ENCODE measurements around the gene C1orf174.
A peak's percentile ranks its signal among the peaks of the same experiment; 100 is the strongest.

C1orf174 gene

DNA sequence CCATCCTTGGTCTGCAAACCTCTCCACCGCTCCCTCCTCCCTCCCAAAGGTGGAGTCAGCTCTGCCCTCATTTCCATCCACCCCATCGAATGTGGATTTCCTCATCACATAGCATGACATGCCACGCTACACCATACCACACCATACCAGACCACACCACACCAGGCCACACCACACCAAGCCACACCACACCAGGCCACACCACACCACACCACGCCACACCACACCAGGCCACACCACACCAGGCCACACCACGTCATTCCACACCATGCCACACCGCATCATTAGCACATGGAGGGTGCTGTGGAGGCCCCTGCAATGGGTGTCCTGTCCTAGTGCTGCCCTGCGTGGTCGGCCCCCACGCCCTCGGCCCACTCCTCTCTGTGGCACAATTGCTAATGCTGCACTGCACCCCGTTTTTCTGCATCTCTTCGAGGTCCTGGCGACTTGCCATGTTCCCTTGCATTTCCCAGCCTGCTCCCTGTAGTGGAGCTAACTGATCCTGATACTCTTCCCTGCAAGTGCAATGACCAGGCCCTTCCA, 31.5 kb downstream of the C1orf174 start:
- DNase-seq (ENCODE audit: low read depth) = no peak

DNA sequence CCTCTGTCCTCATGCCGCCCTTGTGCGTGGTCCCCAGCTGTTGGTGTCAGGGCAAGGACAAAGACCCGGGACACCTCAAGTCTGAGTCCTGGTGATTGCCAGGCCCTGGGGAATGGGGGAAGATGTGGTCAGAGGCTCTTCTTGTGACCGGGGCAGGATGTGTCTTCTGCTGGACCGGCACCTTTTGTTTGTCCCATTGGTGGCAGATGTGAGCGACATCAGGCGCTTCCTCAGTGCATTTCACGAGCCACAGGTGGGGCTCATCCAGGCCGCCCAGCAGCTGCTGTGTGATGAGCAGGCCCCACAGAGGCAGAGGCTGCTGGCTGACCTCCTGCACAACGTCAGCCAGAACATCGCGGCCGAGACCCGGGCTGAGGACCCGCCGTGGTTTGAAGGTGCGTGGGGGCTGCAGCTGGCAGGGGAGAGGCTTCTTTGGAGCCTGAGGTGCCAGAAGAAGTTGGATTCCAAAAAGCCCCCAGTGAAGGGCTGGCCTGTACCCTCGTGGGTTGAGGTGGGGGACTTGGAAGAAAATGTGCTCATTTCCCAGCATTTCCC, 34.4 kb downstream of the C1orf174 start:
- no peak for DNase-seq (ENCODE audit: low read depth)

DNA sequence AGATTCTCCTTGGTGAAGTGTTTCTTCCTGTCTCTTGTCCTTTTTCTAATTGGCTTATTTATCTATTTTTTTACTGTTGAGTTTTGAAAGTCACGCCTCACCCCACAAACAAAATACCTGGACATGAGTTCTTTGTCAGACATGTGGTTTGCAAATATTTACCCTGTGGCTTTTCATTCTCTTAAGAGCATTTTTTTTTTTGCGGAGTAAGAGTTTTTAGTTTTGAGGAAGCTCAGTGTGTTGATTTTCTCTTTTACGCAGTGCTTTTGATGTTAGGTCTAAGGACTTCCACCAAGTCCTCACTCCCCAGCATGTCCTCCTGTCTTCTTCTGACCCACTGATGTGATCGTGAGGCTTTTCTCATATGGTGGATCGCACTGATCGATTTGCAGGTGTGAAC, 35.2 kb downstream of the C1orf174 start:
- no peak for DNase-seq (ENCODE audit: low read depth)

DNA sequence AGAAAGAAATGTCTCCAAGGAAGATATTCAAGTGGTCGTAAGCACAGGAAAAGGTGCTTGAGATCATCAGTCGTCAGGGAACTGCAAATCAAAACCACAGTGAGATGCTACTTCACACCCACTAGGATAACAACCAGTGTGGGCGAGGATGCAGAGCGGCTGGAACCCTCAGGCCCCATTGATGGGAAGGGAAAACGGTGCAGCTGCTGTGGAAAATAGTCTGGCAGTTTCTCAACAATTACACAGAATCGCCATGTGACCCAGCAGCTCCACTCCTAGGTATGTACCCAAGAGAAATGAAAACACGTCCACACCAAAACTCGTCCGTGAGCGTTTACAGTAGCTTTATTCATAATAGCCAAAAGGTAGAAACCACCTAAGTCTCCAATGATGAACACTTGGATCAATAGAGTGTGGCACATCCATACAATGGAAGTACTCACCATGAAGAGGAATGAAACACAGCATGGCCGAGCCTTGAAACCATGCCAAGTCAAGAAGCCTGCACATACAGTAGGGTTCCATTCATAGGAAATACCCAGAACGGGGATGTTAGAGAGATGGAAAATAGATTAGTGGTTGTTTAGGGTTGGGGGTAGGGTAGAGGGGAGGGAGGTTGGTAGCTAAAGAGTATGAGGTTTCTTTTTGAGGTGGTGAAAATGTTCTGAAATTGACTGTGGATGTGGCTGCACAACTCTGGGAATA, 36.7 kb downstream of the C1orf174 start:
- no peak for DNase-seq (ENCODE audit: low read depth)

DNA sequence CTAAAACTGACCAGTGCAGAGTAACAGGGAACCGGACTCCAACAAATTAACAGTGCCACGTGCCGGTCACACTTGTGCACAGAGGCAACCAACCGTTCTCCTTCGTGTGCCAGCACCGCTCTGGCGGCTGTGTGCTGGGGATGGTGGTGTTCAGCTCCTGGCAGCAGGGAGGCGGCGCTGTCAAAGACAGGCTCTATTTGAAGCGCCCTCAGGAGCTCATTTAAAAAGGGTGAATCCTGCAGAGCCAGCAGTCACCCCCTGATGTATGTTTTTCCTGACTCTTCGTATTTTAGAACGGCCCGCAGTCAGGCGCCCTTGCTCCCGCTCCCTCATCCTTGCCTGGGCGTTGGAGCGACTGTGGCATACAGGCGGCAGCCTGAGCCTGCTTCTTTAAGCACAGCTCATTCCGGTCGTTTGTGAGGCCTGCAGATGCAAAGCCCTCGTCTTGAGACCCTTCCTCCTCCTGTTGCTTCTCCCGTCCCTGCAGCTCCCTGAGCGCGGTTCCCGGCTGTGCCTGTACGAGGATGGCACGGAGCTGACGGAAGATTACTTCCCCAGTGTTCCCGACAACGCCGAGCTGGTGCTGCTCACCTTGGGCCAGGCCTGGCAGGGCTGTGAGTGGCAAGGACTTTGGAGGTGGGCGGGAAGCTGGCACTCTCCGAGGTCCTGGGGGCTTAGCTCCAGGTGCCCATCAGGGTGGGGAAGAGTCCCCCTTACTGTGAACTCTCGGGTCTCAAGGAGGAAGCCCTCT, 41.7 kb downstream of the C1orf174 start:
- no peak for DNase-seq (ENCODE audit: low read depth)

DNA sequence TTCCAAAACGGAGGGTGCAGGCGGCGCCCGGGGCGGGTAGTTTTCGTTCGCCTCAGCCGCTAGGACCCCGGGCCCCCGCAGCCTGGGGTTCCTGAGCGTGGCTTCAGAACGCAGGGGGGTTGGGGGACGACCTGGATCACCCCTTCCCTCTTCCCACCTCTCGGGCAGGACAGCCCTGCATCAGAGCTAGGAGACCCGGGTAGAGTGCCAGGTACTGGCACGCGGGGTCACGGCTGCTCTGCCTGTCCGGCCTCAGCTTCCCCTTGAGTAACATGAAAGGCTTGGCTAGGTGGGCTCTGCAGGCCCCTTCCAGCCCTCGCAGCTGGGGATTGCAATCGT, 42.3 kb downstream of the C1orf174 start:
- DNase-seq (ENCODE audit: low read depth) = no peak

DNA sequence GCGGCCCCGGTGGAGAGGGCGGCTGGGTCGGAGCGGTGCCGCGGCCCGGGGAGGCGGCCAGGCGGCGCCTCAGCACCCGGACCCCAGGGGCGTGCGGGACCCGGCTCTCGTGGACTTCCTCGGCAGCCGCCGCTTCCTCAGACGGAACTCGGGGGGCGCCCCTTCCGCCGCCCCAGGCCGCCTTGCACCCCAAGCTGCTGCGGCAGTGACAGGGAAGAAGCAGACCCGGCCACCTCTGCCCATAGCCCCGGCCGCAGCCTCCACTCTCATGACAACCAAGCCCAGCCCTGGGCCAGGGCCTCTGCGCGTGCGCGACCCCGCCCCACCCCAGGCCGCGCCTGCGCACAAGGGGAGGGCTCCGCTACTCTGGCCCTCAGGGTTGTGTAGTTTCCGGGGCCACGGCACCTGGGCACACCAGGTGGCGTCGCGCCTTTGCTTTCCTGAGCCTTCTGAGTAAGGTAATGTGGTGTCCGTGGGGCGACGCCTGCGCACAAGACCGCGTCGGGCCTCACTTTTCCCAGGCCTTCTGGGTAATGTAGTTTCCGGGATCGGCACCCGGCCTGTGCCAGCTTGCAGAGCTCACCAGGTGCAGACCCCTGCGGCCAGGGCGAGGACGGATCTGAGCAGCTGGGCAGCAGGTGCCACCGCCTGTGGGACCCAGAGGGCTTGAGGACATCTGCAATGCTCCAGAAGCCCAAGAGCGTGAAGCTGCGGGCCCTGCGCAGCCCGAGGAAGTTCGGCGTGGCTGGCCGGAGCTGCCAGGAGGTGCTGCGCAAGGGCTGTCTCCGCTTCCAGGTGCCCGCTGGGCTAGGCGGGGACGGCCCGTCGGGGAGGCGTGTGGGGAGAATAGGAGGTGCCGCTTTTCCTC, 42.9 kb downstream of the C1orf174 start, which contains the start of the genes CEP104 and DFFB:
Gene CEP104 (minus strand): TSS at position 289 of the 868 bp plus-strand sequence. CDS start 4,804 bp downstream, outside the sequence.
Gene DFFB (plus strand): TSS at position 554 of the 868 bp plus-strand sequence. CDS start 128 bp downstream, at position 682.
- DNase-seq (ENCODE audit: low read depth) = peak; percentile 20

DNA sequence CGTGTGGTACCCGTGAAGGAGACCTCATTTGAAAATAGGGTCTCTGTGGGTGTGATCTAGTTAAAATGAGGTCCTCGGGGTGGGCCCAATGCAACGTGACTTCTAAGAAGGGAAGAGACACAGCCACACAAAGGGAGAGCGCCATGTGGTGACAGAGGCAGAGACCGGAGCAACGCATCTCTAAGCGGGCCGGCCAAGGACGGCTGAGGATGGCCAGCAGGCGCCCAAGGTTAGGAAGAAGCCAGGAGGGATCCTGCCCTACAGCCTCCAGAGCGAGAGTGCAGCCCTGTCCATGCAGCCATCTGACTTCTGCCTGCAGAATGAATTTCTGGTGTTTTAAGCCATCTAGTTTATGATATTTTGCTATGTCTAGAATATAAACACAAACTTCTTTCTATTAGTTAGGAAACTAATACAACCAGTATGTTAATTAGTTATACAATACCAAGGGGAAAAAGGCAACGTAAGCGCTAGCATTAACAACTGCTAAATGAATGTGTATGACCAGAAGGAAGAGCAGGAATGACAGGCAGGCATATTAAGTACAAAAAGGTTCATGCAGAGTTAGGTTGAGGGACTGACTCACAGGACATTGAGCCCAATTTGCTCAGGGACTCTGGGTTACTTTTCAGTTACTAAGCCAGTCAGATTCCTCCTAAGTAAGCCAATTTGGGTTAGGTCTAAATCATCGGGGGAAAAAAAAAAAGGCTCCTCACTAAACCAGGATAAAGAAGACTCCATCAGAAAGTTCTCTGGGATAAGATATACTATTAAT, 47.2 kb downstream of the C1orf174 start:
- no peak for DNase-seq (ENCODE audit: low read depth)

DNA sequence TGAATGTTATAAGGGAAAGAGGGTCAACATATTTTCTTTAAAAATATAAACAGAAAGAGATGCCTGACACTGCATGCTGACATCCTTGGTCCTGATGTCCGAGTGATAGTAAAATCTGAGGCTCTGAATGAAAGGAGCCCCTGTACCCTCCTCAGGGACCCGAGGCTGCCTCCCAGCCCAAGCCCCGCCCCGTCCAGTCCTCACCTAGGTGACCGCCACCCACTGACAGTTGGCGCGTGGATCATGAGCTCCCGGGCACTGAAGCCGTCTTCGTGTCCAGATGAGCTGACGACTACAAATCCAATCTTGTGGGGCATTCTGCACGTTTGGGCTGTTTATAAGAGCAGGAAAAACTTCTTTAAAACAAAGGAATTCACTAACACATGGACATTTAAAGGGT, 48.0 kb downstream of the C1orf174 start:
- no peak for DNase-seq (ENCODE audit: low read depth)

DNA sequence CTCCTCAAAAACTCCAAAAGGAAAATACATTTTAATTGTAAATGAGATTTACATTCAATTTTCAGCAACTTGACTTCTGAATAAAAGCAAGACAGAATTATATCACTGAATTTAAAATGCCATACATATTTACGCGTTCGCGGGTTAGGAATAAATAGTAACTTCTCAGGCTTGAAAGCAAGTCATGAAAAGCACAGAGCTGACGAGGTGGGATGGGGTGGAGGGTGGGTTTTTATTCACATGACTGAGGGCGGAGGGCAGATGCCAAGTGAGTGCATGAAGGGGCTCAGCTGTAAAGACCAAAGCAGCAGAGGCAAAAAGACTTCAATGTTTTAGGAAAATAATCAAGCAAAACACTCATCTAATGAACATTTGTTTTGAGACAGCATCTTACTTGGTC, 48.8 kb downstream of the C1orf174 start:
- DNase-seq (ENCODE audit: low read depth) = no peak

DNA sequence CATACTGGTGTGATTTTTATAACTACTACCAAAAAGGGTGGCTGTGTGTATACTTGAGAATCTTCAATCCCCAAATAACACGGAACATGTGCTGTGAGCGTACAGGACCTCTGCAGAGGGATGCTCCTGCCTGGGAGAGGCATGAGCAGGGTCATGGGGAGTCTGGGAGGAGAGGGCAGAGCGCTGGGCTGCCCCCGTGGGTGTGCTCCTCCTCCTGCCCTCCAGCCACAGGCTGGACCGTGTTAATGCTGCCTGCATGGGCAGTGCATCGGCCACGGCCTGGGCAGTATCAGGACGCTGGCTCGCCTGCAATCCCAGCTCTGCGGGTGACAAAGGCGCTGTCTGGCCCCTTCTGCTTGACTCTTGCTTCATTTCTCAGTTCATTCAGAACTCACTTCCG, 49.2 kb downstream of the C1orf174 start:
- no peak for DNase-seq (ENCODE audit: low read depth)

DNA sequence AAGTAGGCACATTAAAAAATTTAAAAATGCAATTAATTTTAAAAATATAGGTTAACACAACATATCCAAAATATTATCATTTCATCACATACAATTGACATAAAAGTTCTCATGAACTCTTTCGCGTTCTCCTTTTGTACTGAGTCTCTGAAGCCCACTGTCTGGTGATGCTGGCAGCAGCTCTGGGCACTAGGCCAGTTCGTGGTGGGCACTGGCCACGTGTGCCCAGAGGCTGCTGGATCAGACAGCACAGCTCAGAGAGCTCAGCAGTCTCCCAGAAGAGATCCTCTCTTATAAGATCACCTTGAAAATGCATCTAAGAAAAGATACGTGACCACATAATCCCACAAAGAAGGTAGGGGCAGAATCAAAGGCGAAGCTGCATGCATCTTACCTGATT, 53.0 kb downstream of the C1orf174 start:
- DNase-seq (ENCODE audit: low read depth) = no peak

DNA sequence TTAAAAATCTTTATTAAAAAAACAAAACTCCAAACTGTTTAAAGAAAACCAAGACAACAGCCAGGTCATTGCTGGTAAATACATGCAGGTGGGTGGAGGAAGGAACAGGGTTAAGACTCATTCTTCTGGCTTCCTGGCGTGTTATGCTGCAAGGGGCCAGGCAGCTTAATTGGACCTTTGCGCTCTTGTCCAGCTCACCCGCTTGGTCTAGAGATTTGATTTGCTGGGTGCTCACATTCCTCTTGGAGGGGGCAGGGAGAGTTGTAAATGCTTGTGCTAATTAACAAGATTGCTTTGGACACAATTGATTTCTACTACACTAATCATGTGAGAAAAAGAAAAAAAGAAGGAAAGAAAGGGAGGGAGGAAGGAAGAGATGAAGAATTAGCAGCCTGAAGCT, 53.5 kb downstream of the C1orf174 start:
- DNase-seq (ENCODE audit: low read depth) = no peak

DNA sequence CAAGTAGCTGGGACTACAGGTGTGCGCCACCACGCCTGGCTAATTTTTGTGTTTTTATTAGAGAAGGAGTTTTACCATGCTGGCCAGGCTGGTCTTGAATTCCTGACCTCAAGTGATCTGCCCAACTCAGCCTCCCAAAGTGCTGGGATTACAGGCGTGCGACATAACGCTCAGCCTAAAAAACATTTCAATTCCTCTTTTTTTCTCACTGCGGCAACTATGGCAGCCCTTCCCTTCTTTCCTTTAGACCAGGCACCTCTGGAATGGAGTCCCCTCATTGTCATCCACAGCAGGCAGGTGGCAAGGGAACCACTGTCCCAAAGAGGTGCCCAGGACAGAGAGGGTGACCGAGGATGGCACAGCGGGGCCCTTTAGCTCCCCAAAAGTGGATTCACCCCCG, 57.2 kb downstream of the C1orf174 start:
- DNase-seq (ENCODE audit: low read depth) = no peak

DNA sequence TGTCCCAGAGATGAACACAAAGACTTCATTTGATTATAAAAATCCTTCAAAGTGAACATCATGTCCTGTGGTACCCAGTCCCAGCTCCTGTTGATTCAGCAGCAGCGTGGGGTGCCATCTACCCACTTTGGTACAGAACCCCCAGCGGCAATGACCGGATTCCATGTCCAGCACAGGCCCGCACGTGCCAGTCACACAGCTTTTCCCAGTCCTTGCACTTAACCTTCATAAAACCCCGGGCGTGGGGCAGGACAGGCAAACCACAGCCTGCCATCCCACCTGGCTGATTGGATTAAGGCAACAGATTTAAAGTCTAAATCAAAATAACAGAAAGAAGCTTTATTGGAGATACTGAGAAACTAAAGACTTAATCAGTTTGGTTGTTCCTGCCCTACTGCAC, 58.6 kb downstream of the C1orf174 start:
- no peak for DNase-seq (ENCODE audit: low read depth)

All from GM04503 (cell line).